Measurements from ENCODE around the gene ARMC6. TPM values are rescaled to one million over a fixed set of nuclear protein-coding genes. Genes with fewer than 3 reads are reported as not detected.
A peak's percentile ranks its signal among the peaks of the same experiment; 100 is the strongest.
"Not testable (repeated sequence)": the region's sequence is repeated elsewhere in the genome, so short reads cannot be mapped to it uniquely, and the experiment has no call there.

ARMC6 gene
- total and polyA plus RNA-seq, 4 donors: 23.5 to 33.3 (median 32.2) TPM

GRCh38 chr19:19022380-19022961 is 10.9 kb upstream of the ARMC6 start:
- TF ChIP-seq CTCF (IDR thresholded peaks at IDR 0.05; ENCODE audit: control extremely low read depth, extremely low read depth): no peak
- ATAC-seq (ENCODE audit: insufficient read depth, low FRiP score) (no peak), DNase-seq (peak in 1 of 3 donors; percentile 43)
- no peaks in the 10 kb centered on the region for H3K9me3 ChIP-seq (ENCODE audit: control insufficient read depth in 4 of 4, insufficient read depth in 3 of 4, low read length in 3 of 4)
- WGBS, 2 donors: 82 to 86% methylated on average over 4 of the region's 4 CpGs
- H3K27me3 ChIP-seq (ENCODE audit: control insufficient read depth in 3 of 3, insufficient read depth in 3 of 3, low read length in 2 of 3): no peaks in the 10 kb centered on the region
- peaks cover 36 to 56% (median 45%) of the 10 kb centered on the region in 4 donors for H3K36me3 ChIP-seq (ENCODE audit: control insufficient read depth in 4 of 4, insufficient read depth in 4 of 4, low read length in 4 of 4)
- no peak overlapping the region for H3K9ac ChIP-seq (ENCODE audit: insufficient read depth in 1 of 2, low read length in 2 of 2)
- no peak overlapping the region for H3K4me3 ChIP-seq
- no peak overlapping the region for H3K27ac ChIP-seq (ENCODE audit: low read depth in 1 of 2, low read length in 1 of 2)
- H3K4me1 ChIP-seq (ENCODE audit: control insufficient read depth in 5 of 5, insufficient read depth in 5 of 5, low read length in 5 of 5): peaks cover 0 to 12% (median 0%) of the 10 kb centered on the region in 5 donors

- H3K4me1 ChIP-seq (ENCODE audit: control insufficient read depth in 5 of 5, insufficient read depth in 5 of 5, low read length in 5 of 5): peaks cover 0 to 12% (median 0%) of the 10 kb centered on the region in 5 donors
Measured at GRCh38 chr19:19023376-19023775, 10.0 kb upstream of the ARMC6 start.

GRCh38 chr19:19025861-19026260 is 7.5 kb upstream of the ARMC6 start:
- Histone ChIP-seq H3K36me3 (ENCODE audit: control insufficient read depth in 4 of 4, insufficient read depth in 4 of 4, low read length in 4 of 4) (peaks cover 41 to 61% (median 49%) of the 10 kb centered on the region in 4 donors), H3K9me3 (ENCODE audit: control insufficient read depth in 4 of 4, insufficient read depth in 3 of 4, low read length in 3 of 4) (no peaks in the 10 kb centered on the region), H3K4me3 (no peak overlapping the region), H3K27me3 (ENCODE audit: control insufficient read depth in 3 of 3, insufficient read depth in 3 of 3, low read length in 2 of 3) (no peaks in the 10 kb centered on the region), H3K4me1 (ENCODE audit: control insufficient read depth in 5 of 5, insufficient read depth in 5 of 5, low read length in 5 of 5) (peaks cover 0 to 12% (median 0%) of the 10 kb centered on the region in 5 donors), H3K9ac (ENCODE audit: insufficient read depth in 1 of 2, low read length in 2 of 2) (no peak overlapping the region), H3K27ac (ENCODE audit: low read depth in 1 of 2, low read length in 1 of 2) (no peak overlapping the region)
- no peak for TF ChIP-seq CTCF (IDR thresholded peaks at IDR 0.05; ENCODE audit: control extremely low read depth, extremely low read depth)
- WGBS, 2 donors: 93 to 96% methylated on average over 11 of the region's 11 CpGs
- DNase-seq (no peak), ATAC-seq (ENCODE audit: insufficient read depth, low FRiP score) (no peak)

More at GRCh38 chr19:19023376-19023775, 10.0 kb upstream of the ARMC6 start:
- 97 to 100% methylated on average over 1 of the region's 1 CpG for WGBS, 2 donors
- not testable (repeated sequence) for H3K27ac ChIP-seq (ENCODE audit: low read depth in 1 of 2, low read length in 1 of 2); H3K4me3 ChIP-seq; DNase-seq; H3K9me3 ChIP-seq (ENCODE audit: control insufficient read depth in 4 of 4, insufficient read depth in 3 of 4, low read length in 3 of 4); ATAC-seq (ENCODE audit: insufficient read depth, low FRiP score); H3K27me3 ChIP-seq (ENCODE audit: control insufficient read depth in 3 of 3, insufficient read depth in 3 of 3, low read length in 2 of 3); H3K9ac ChIP-seq (ENCODE audit: insufficient read depth in 1 of 2, low read length in 2 of 2)
- peaks cover 39 to 58% (median 46%) of the 10 kb centered on the region in 4 donors for H3K36me3 ChIP-seq (ENCODE audit: control insufficient read depth in 4 of 4, insufficient read depth in 4 of 4, low read length in 4 of 4)

- H3K27me3 ChIP-seq (ENCODE audit: control insufficient read depth in 3 of 3, insufficient read depth in 3 of 3, low read length in 2 of 3): no peaks in the 10 kb centered on the region
- ATAC-seq (ENCODE audit: insufficient read depth, low FRiP score): no peak
- no peak for TF ChIP-seq CTCF (IDR thresholded peaks at IDR 0.05; ENCODE audit: control extremely low read depth, extremely low read depth)
- DNase-seq: peak in 2 of 3 donors; percentile 10 to 29
- H3K4me3 ChIP-seq: no peak overlapping the region
- H3K9ac ChIP-seq (ENCODE audit: insufficient read depth in 1 of 2, low read length in 2 of 2): no peak overlapping the region
- peaks cover 41 to 63% (median 50%) of the 10 kb centered on the region in 4 donors for H3K36me3 ChIP-seq (ENCODE audit: control insufficient read depth in 4 of 4, insufficient read depth in 4 of 4, low read length in 4 of 4)
- H3K27ac ChIP-seq (ENCODE audit: low read depth in 1 of 2, low read length in 1 of 2): no peak overlapping the region
- WGBS, 2 donors: 56 to 71% methylated on average over 10 of the region's 10 CpGs
- H3K4me1 ChIP-seq (ENCODE audit: control insufficient read depth in 5 of 5, insufficient read depth in 5 of 5, low read length in 5 of 5): peaks cover 0 to 9% (median 0%) of the 10 kb centered on the region in 5 donors
- no peaks in the 10 kb centered on the region for H3K9me3 ChIP-seq (ENCODE audit: control insufficient read depth in 4 of 4, insufficient read depth in 3 of 4, low read length in 3 of 4)
Measured at GRCh38 chr19:19026299-19026971, 7.0 kb upstream of the ARMC6 start.

Data from lung (tissue), 12 donors.